GM10248 (cell line): Measurements from ENCODE around the gene RAP2B.
"Not testable (repeated sequence)": the region's sequence is repeated elsewhere in the genome, so short reads cannot be mapped to it uniquely, and the experiment has no call there.

ENCODE experiments used
- CTCF ChIA-PET: fragments of 300-600 bp; sonication (Branson Sonifier 250); formaldehyde crosslinking; extraction: SDS; loops from one replicate; lab custom pipeline; 2021; ENCODE audit warnings: antibody characterized with exemption; lab: Yijun Ruan, JAX
- POLR2A ChIA-PET: fragments of 350-650 bp; sonication (Branson Sonifier 250); formaldehyde crosslinking; extraction: SDS; loops from one replicate; lab custom pipeline; 2020; ENCODE audit warnings: antibody characterized with exemption; lab: Yijun Ruan, JAX
- DNase-seq: peaks from one replicate; pipeline ENCODE4 v3.0.0; 2012; ENCODE audit errors: extremely low spot score
- TF ChIP-seq, protein P1 (sequence below): IDR thresholded peaks from 2 replicates; pipeline ENCODE4 v1.5.1; 2012; ENCODE audit warnings: mild to moderate bottlenecking, low read depth; ENCODE audit errors: extremely low read depth, missing control alignments, control extremely low read depth

The RAP2B gene

DNA sequence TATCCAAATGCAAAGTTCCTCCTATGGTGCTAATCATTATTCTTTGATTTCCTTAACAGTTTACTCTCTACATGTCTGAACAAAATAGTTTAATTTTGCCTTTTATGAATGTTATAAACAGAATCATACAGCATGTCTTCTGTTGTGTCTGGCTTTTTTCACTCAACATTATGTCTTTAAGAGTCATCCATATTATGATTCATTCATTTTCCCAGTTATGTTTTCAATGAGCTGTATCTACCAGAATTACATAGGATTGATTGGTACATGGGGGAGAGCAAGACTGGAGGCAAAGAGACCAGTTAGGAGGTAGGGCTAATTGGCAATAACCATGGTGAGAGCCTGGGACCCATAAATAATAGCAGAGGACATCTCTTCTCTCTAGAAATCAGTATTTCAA, 16.6 kb upstream of the RAP2B start:
- POLR2A ChIA-PET, result no interaction called here

DNA sequence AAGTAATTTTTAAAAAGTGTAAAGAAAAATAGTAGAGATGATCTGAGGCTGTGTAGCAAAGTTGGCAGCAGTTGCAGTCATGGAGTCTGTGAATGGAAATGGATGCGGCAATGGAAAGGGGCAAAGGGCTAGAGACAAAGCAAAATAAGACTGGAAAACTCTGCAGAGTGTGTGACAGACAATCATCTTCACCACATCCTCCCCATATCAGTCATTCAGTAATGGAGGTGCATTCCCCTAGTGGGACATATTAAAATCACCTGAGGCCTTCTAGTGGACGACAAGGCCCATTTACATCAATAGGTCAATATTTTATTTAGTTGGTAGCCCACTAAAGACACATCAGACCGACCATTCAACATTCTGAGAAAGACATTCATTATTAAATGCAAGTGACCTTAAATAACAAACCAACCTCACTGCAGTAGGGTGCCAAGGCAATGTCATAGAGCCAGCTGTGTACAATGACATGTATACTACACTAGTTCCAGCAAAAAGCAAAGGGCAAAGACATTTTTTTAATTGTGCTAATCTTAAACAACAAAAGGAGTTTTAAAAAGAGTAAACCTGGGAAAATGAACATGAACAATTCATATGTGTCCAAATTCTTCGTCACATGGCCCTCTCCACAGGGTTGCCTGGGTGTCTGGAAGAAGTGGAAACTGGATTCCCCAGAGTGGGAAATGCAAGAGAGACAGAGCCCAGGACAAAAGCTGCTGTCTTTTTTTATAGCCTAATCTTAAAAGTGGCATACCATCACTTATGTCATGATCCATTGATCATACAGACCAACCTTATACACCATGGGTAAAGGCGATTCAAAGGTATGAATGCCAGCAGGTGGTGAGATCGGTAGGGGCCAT, 15.6 kb upstream of the RAP2B start:
- ChIA-PET POLR2A (no interaction called here), CTCF (no interaction called here)
- TF ChIP-seq, protein P1, sequence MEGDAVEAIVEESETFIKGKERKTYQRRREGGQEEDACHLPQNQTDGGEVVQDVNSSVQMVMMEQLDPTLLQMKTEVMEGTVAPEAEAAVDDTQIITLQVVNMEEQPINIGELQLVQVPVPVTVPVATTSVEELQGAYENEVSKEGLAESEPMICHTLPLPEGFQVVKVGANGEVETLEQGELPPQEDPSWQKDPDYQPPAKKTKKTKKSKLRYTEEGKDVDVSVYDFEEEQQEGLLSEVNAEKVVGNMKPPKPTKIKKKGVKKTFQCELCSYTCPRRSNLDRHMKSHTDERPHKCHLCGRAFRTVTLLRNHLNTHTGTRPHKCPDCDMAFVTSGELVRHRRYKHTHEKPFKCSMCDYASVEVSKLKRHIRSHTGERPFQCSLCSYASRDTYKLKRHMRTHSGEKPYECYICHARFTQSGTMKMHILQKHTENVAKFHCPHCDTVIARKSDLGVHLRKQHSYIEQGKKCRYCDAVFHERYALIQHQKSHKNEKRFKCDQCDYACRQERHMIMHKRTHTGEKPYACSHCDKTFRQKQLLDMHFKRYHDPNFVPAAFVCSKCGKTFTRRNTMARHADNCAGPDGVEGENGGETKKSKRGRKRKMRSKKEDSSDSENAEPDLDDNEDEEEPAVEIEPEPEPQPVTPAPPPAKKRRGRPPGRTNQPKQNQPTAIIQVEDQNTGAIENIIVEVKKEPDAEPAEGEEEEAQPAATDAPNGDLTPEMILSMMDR, result no peak
- DNase-seq, result no peak

More for the DNA sequence above, 16.6 kb upstream of the RAP2B start:
- no peak for DNase-seq
- TF ChIP-seq, protein P1, result no peak
- CTCF ChIA-PET, result no interaction called here

GRCh38 chr3:153150991-153151390, 11.0 kb upstream of the RAP2B start:
- ChIA-PET CTCF (no interaction called here), POLR2A (no interaction called here)
- no peak for DNase-seq
- TF ChIP-seq, protein P1, result no peak

DNA sequence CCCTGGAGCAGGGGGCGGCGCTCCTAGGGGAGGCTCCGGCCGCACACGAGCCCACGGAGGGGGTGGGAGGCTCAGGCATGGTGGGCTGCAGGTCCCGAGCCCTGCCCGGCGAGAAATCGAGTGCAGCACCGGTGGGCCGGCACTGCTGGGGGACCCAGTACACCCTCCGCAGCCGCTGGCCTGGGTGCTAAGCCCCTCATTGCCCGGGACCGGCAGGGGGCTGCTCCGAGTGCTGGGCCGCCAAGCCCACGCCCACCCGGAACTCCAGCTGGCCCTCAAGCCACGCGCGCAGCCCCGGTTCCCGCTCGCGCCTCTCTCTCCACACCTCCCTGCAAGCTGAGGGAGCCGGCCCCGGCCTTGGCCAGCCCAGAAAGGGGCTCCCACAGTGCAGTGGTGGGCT, 6.2 kb upstream of the RAP2B start:
- POLR2A ChIA-PET, DNase-seq: not testable (repeated sequence)
- CTCF ChIA-PET, result interaction anchor here (0.8 kb wide), 1 partner anchor 22 kb away, joined by 3 read pairs; no protein-coding TSS in a partner anchor

- ChIA-PET POLR2A (no interaction called here), CTCF (interaction anchor here (1.4 kb wide), 1 partner anchor 14 kb away, joined by 4 read pairs; no protein-coding TSS in a partner anchor)
- TF ChIP-seq, protein P1, result no peak
- no peak for DNase-seq
Observed at GRCh38 chr3:153158189-153158588, 3.8 kb upstream of the RAP2B start.

DNA sequence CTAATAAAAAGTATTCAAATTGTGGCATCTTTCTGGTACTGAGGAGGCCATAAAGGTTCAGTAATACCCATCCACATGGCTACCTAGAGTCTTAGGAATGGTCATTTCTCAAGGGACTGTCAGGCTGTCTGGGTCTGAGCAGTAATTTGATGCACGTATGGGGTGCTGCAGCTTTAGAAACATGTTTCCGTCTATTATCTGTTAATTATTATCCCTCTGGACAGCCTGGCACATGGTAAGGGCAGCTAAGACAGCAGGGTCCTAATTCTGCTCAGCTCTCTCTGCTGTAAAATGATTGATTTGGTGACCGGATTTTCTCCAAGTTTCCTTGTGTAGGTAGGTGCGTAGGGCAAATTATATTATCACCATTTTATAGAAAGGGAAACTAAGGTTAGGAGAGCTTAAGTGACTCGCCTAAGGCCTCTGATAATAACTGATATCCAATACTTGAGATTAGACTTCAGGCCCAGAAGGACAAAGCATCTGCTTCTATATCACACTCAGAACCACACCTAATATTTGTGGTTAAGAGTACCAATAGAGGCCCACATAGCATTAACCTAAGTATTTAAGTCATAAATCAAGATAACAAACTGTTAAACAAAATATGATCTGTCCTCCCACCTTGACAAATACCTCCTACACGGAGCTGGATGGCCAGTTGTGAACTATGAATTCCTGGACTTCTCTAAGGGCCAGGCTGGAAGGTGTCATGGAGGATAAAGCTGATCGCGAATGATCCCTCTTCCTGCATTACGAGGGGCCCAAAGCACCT, 2.9 kb upstream of the RAP2B start:
- TF ChIP-seq, protein P1, result no peak
- POLR2A ChIA-PET, result no interaction called here

More for the DNA sequence above, 2.9 kb upstream of the RAP2B start:
- no peak for DNase-seq
- CTCF ChIA-PET, result interaction anchor here (1.3 to 1.4 kb wide), 2 partner anchors 49 to 132 kb away, joined by 3 read pairs; no protein-coding TSS in a partner anchor
